GM23338 (cell line): ENCODE results near the gene EYS.

Experiments used
- CREB1 ChIP-seq: fragments of 250-450 bp; sonication (Bioruptor Pico); IDR thresholded peaks from 2 replicates; pipeline ENCODE4 v1.5.0; 2020; ENCODE audit warnings: low read depth, mild to moderate bottlenecking, moderate library complexity
- CTCF ChIP-seq, 2 experiments: fragments of 200-600 bp in 1 of 2; sonication (generic) in 1 of 2; conservative IDR thresholded peaks; 2 replicates each; pipeline versions ENCODE4 v1.5.1 to v1.6.1; 2016 to 2017; ENCODE audit warnings: antibody characterized with exemption in 2 of 2, low read depth in 2 of 2, mild to moderate bottlenecking in 2 of 2, moderate library complexity in 1 of 2
- EZH2 ChIP-seq: fragments of 200-600 bp; sonication (generic); IDR thresholded peaks from one replicate; pipeline ENCODE4 v1.8.0; 2017; ENCODE audit warnings: antibody characterized with exemption, mild to moderate bottlenecking, low read depth; ENCODE audit not compliant: unreplicated experiment
- EZH2phosphoT487 ChIP-seq: fragments of 200-600 bp; sonication (generic); IDR thresholded peaks from one replicate; pipeline ENCODE4 v1.8.1; 2018; ENCODE audit warnings: antibody characterized with exemption; ENCODE audit not compliant: unreplicated experiment
- POLR2AphosphoS5 ChIP-seq: IDR thresholded peaks from 2 replicates; pipeline ENCODE4 v1.6.1; 2016; ENCODE audit warnings: antibody characterized with exemption, low read depth
- STAT1 ChIP-seq: IDR thresholded peaks from one replicate; pipeline ENCODE4 v1.6.1; 2016; ENCODE audit warnings: antibody characterized with exemption; ENCODE audit not compliant: unreplicated experiment
- TF ChIP-seq, protein P1 (sequence below): IDR thresholded peaks from one replicate; pipeline ENCODE4 v1.6.1; 2018; ENCODE audit warnings: antibody characterized with exemption; ENCODE audit not compliant: unreplicated experiment
- TF ChIP-seq, protein P2 (sequence below): IDR thresholded peaks from 2 replicates; pipeline ENCODE4 v1.6.1; 2016; ENCODE audit warnings: antibody characterized with exemption

- TF ChIP-seq CTCF (conservative IDR thresholded peaks at IDR 0.05; ENCODE audit: low read depth in 2 of 2) (no peak), CREB1 (no peak), POLR2AphosphoS5 (no peak), EZH2phosphoT487 (no peak), STAT1 (no peak), EZH2 (no peak)
- TF ChIP-seq, protein P1, sequence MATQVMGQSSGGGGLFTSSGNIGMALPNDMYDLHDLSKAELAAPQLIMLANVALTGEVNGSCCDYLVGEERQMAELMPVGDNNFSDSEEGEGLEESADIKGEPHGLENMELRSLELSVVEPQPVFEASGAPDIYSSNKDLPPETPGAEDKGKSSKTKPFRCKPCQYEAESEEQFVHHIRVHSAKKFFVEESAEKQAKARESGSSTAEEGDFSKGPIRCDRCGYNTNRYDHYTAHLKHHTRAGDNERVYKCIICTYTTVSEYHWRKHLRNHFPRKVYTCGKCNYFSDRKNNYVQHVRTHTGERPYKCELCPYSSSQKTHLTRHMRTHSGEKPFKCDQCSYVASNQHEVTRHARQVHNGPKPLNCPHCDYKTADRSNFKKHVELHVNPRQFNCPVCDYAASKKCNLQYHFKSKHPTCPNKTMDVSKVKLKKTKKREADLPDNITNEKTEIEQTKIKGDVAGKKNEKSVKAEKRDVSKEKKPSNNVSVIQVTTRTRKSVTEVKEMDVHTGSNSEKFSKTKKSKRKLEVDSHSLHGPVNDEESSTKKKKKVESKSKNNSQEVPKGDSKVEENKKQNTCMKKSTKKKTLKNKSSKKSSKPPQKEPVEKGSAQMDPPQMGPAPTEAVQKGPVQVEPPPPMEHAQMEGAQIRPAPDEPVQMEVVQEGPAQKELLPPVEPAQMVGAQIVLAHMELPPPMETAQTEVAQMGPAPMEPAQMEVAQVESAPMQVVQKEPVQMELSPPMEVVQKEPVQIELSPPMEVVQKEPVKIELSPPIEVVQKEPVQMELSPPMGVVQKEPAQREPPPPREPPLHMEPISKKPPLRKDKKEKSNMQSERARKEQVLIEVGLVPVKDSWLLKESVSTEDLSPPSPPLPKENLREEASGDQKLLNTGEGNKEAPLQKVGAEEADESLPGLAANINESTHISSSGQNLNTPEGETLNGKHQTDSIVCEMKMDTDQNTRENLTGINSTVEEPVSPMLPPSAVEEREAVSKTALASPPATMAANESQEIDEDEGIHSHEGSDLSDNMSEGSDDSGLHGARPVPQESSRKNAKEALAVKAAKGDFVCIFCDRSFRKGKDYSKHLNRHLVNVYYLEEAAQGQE = no peak
- TF ChIP-seq, protein P2, sequence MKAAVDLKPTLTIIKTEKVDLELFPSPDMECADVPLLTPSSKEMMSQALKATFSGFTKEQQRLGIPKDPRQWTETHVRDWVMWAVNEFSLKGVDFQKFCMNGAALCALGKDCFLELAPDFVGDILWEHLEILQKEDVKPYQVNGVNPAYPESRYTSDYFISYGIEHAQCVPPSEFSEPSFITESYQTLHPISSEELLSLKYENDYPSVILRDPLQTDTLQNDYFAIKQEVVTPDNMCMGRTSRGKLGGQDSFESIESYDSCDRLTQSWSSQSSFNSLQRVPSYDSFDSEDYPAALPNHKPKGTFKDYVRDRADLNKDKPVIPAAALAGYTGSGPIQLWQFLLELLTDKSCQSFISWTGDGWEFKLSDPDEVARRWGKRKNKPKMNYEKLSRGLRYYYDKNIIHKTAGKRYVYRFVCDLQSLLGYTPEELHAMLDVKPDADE = no peak
Observed at GRCh38 chr6:65642776-65643175, 64.2 kb downstream of the EYS start.
